Omental fat pad (tissue), 4 donors: ENCODE data around the gene PRKAG2. TPM values are rescaled to one million over a fixed set of nuclear protein-coding genes. Genes with fewer than 3 reads are reported as not detected.

Experiments
- ATAC-seq: fragments of 150-250 bp; one replicate; pipeline ENCODE4 v1.9.1; 2016; ENCODE audit warnings: mild to moderate bottlenecking, moderate library complexity; ENCODE audit not compliant: low FRiP score
- DNase-seq: peaks from one replicate; pipeline ENCODE4 v3.0.0-alpha.2; 2019; ENCODE audit warnings: low spot score
- CTCF ChIP-seq, 3 donors: fragments of 450-650 bp; IDR thresholded peaks; one replicate each; pipeline ENCODE4 v1.5.1; 2016 to 2017; ENCODE audit warnings: antibody characterized with exemption in 3 of 3, mild to moderate bottlenecking in 3 of 3, moderate library complexity in 2 of 3
- total RNA-seq, 4 donors: library from RNA; depleted of rRNA; stranded (reverse); fragments of >200 nt; gene quantifications; one replicate each; pipeline ENCODE4 v1.1.0, GENCODE V29; 2016

The PRKAG2 gene
- total RNA-seq, 4 donors from 2014 or later = 31.6 to 49.5 (median 36.9) TPM

- TF ChIP-seq CTCF (IDR thresholded peaks at IDR 0.05) = no peak
- no peak for ATAC-seq
- DNase-seq = no peak
These were observed 57.0 kb downstream of the PRKAG2 start for GRCh38 chr7:151819866-151820265.

GRCh38 chr7:151818674-151819519 is 58.0 kb downstream of the PRKAG2 start:
- DNase-seq (no peak), ATAC-seq (no peak)
- TF ChIP-seq CTCF (IDR thresholded peaks at IDR 0.05) = no peak

- TF ChIP-seq CTCF (IDR thresholded peaks at IDR 0.05) = no peak
- ATAC-seq = no peak
- no peak for DNase-seq
These were observed 58.8 kb downstream of the PRKAG2 start for GRCh38 chr7:151817981-151818673.

GRCh38 chr7:151817315-151817690 is 59.6 kb downstream of the PRKAG2 start:
- no peak for DNase-seq
- no peak for TF ChIP-seq CTCF (IDR thresholded peaks at IDR 0.05)
- no peak for ATAC-seq

GRCh38 chr7:151816562-151817314 is 60.2 kb downstream of the PRKAG2 start:
- ATAC-seq (no peak), DNase-seq (no peak)

GRCh38 chr7:151815419-151815818 is 61.5 kb downstream of the PRKAG2 start:
- no peak for DNase-seq
- no peak for ATAC-seq
- TF ChIP-seq CTCF (IDR thresholded peaks at IDR 0.05) = no peak

More at GRCh38 chr7:151816562-151817314, 60.2 kb downstream of the PRKAG2 start:
- no peak for TF ChIP-seq CTCF (IDR thresholded peaks at IDR 0.05)
